GM18873 (cell line): ENCODE measurements around the gene GALNTL6.
"Not testable (repeated sequence)": the region's sequence is repeated elsewhere in the genome, so short reads cannot be mapped to it uniquely, and the experiment has no call there.

ENCODE experiments used
- ATAC-seq: cut with Tn5 transposase; IDR thresholded peaks from one replicate; pipeline ENCODE4 v1.9.1; 2021; ENCODE audit warnings: mild to moderate bottlenecking, moderate library complexity, moderate number of reproducible peaks; ENCODE audit not compliant: unreplicated experiment, low FRiP score

GALNTL6 gene

DNA sequence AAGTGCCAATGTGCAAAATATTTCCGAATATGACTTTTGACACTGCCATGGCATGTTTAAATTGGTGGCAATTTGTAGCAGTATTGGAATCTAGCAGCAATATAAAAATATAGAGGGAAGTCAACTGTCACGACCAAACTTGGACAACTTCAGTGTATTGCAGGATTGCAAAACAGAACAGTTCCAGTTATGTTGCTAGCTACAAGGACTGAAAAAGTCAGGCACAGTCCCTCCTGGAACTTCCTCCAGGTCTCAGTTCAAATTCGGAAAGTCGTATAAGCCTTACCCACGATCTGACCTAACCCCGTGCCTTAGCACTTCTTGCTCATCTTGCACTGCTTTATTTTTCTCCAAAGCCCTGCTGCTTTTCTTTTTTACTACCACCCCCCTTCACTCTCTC, 965.4 kb downstream of the GALNTL6 start:
- no peak for ATAC-seq

DNA sequence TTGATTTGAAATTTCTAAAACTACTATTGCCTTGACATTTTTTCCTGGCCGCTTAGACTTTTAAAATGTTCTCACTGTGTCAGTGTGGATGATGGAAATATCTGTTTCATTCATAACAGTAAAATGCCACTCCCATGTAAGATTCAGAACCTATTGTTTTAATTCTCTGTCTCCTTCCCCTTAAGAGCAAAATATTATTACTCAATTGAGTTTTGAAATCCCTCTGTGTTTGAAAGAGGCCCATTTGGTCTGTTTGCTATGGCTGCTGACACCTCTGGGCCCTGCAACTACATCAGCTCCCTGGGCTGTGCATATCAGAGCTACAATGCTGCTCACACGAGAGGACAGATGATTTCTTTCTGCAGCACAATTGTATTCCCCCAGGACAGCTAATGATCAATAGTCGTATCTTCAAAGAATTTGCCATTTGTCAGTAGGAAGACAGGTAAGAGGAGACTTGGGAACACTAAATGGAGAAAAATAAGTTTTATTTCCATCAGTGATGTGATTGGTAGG, 967.4 kb downstream of the GALNTL6 start:
- no peak for ATAC-seq

DNA sequence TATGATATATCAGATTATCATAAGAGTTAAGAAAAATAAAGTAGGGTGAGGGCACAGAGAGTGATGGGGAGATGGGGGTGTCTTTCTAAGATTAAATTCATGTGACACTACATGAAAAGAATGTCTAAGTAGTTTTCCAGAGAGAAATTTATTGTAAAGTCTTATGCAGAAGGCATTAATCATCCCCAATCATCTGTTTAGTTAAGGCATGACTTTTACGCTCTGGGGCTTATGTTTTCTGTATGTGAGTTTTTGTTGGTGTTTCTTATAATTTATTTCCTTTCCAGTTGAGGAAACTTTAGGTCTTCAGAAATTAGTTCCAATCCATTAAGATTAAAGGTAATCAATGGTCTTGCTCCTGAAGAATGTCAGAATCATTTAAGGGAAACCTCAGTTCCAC, 972.4 kb downstream of the GALNTL6 start:
- no peak for ATAC-seq

DNA sequence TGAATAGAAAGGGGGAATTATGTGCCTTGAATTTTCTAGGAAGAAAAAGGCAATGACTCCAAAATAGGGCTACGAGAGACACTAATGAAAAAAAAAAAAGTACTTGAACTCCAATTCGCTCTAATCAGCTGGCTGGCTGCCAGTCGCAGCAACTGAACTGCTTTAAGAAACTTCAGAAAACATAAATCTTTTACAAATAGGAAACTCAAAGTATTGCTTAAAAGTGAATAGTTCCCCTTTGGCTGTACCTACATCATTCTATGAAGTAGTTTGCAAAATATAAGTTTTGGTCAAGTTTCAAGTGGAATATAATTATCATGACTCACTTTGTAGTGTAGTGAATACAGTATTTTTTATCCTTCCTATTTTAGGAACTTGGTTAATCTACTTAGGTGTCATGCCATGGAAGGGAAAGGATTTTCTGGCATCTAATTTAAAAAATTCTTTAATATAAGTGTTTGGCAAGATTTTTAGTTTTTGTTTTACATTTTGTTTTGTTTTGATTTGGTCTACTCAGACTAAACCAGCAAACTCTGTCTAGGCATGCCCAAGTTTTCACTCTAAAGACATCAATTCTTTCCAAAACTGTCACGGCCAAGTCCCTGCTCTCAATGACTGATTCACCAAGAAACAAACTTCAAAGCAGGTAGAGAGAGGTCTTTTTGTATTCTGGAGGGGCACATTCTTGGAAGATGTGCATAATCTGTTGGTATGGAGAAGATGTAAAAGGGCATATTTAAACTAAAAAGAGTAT, 973.0 kb downstream of the GALNTL6 start:
- no peak for ATAC-seq

DNA sequence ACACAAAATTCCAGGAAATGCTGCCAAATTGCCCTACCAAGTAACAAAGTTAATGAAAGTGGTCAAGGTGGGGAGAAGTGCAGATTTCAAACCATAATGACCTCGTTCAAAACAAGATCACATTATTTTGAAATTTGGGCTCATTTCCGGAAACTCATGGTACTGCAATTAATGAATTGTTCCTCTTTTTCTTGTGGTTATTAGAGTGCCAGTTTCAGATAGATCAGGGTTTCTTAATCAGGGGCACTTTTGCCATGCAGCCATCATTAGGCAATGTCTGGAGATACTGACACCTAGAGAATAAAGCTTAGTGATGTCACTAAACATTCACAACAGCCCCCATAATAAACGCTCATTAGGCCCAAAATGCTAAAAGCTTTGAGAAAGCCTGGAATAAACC, 973.9 kb downstream of the GALNTL6 start:
- no peak for ATAC-seq

DNA sequence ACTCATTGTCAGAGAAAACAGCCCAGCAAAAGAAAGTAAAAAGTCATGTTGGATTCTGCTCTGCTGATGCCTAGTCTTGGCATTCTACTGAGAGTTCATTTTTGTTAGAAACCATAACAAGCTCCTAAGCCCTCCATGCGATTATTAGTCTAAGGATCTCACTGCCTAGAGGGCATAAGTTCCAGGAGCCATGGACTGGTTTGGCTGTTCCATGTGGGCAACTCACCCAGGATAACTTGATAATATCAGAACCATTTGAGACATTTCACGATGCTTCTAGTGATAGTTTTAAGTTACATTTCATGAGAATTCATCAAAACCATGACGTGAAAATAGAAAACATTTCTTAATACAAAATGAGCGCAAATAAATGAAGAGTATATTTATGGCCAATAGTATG, 978.6 kb downstream of the GALNTL6 start:
- no peak for ATAC-seq

DNA sequence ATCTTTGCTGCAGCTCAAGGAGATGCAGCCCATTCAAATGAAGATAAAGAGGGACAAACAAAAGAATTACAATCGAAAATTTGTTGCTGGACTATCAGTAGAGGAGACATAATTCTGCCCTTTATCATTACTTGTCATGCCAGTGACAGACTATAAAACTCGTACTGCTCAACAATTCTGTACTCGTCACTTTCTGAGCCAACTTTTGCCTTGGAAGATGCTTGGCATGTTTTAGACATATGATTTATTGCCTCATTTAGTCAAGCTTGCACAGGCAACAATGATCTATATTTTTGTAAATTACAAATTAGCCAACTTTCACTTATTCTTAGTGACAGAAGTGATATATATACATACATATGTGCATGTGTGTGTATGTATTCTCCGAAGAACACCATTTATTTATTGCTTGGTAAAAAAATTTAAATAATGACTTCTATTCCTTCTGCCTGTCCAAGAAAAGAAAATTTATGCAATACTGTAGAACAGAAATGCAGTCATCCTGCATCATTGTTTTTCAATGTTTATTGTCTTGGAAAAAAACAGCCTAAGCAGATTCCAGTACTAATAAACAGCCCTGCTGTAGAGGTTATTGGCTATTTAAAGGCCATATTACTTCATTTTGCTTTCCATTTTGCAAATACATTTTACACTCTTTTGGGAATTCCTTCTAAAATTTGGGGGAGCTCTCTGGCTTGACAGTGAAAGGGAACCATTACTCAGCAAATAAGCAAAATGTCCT, 980.5 kb downstream of the GALNTL6 start:
- no peak for ATAC-seq

DNA sequence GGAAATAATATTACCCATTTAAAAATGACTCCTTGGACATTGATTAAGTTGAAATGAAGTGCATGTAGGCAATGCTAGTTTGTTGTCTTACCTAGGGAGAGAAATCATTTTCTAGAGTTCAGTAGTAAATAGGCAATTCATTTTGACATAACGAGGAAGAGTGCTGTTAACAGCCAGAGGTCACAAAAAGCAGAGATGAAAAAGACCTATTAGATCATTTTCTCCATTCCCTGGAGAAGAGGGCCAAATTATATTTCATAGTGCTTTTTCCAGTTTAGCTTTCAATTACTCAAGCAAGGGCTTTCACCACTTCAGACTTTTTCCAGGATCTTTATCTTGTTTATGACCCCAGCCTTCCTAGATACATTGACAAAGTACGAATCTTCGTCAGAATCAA, 981.1 kb downstream of the GALNTL6 start:
- no peak for ATAC-seq

DNA sequence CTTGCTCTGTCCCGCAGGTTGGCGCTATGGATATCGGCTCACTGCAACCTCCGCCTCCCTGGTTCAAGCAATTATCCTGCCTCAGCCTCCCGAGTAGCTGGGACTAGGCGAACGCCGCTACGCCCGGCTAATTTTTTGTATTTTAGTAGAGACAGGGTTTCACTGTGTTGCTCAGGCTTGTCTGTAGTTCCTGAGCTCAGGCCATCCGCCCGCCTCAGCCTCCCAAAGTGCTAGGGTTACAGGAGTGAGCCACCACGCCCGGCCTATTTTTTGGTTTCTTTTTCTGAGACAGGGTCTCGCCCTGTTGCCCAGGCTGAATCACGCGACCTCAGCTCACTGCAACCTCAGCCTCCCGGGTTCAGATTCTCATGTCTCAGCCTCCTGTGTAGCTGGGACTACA, 984.1 kb downstream of the GALNTL6 start:
- ATAC-seq: not testable (repeated sequence)

DNA sequence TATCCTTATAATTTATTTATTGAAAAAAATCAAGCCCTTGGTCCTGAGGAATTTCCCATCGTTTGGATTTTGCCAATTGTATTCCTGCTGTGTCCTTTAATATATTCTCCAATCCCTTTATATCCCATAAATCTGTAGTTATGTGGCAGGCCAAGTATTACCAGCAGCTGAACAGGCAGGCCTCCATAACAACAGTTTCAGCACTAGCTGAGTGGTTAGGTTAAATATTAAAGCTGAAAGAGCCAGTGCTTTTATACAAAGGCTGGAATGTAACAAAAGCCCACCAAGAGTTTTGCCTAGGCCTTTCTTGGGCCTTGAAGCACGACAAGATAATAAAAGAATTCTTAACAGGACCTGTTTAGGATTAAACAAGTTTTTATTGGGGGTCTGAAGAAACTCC, 988.8 kb downstream of the GALNTL6 start:
- ATAC-seq: no peak

DNA sequence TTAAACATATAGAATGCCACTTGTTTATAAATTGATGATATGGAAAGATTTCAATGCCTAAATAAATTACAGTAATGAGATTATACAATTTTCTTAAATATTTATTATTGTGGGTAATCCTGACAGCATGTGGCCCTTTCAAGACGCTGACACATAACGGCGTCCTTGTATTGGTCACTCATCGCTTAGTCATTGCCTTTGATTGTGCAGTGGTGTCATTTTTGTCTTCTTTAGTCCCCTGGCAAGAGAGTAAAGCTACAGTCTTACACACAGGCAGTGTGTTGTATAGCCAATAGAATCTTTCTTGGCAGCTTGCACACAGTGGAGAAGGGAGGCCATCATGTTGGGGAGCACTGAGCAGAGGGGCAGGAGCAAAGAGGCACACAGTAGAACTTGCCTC, 993.6 kb downstream of the GALNTL6 start:
- ATAC-seq: no peak

DNA sequence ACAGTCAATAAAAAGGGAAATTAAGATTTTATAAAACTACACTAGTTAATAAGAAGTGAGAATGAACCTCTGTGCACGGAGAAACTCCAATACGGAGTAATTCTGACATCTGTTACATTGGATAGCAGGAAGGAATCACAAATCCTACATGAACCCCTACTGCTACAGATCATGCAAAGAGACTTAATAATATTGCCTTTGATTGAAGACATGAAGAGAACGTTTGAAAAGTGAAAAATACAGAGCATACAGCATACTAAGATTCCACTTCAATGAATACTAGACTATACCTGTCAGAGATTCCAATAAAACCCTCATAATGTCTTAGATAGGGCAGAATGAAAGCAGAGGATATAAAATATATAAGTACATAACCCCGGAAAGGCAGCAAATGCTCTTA, 995.0 kb downstream of the GALNTL6 start:
- no peak for ATAC-seq

DNA sequence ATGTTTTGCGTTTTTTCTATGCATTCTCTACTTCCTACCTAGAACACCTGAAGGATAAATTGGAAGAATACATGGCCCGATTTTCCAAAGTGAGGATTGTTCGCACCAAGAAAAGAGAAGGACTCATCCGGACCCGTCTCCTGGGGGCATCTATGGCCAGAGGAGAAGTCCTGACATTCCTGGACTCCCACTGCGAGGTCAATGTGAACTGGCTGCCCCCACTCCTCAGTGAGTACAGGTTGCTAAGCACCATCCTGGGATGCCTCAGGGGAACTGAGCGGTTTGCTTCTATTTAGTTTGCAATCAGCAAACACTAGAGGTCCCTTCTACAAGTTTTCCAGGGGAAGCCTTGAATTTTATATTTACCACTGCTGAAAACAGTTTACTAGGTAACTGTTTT, 996.1 kb downstream of the GALNTL6 start:
- ATAC-seq: no peak

DNA sequence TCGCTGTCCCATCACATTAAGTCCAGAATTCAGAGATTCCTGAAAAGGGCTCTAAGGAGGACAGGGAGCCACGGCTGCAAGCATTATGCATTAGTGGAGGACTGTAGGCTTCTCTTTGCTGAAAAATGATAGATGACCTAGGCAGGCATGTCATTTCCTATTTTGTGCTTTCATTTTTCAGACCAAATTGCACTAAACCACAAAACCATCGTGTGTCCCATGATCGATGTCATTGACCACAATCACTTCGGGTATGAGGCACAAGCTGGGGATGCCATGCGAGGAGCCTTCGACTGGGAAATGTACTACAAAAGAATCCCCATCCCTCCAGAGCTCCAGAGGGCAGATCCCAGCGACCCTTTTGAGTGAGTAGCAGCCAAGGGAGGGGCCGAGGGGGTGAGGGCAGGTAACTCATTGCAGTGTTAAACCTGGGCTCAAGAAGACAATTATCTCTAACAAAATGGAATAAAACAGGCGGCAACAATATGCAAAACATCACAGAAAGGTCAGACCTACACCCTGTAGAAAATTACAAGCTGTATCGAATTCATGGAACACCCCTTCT, 1000.2 kb downstream of the GALNTL6 start:
- peak; percentile 94 for ATAC-seq

DNA sequence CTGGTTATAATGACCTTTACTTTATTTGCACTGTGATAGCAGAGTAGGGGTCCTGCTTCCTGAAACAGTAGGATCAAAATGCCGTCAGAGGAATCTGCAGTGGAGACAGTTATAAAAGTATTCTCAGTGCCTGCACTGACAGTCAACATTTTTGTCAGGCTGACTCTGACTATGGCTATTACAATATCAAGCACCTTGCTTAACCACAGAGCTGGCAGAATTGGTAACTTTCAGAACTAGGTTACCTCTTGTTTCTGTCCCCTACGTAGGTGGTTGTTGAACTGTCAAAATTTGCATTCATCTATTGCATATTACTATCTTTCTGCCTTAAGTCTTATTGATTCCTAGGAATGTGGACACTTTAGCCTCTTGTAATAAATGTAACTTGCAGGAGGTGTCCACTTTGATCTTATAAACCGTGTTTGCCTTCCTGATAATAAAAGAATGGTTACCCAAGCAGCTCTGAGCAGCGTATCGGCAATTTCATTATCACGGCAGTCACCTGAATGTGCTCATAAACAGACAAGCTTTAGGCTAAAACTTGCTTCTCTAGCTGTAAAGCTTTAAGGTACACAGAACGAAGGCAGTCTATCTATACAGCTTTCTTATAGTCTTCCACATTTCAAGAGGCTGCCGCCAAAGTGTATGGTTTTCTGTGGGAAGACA, 1002.4 kb downstream of the GALNTL6 start:
- ATAC-seq: no peak

DNA sequence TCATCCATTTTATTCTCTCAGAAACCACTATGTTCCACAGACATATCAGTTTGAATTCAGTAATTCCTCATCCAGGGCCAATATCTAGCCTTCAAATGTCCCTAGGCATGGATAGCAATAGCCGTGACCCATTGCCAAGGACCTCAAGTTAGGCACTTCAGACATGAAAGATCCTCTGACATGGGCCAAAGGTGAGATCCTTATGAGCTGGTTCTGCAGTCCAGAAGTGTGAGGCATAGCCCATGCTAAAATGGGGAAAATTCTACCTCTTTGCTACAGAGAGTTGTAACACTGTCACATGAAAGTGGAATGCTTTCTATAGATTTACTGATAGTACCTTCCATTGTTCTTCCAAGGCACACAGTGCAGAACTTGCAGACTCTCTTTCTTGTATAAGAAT, 1005.7 kb downstream of the GALNTL6 start:
- ATAC-seq: no peak

DNA sequence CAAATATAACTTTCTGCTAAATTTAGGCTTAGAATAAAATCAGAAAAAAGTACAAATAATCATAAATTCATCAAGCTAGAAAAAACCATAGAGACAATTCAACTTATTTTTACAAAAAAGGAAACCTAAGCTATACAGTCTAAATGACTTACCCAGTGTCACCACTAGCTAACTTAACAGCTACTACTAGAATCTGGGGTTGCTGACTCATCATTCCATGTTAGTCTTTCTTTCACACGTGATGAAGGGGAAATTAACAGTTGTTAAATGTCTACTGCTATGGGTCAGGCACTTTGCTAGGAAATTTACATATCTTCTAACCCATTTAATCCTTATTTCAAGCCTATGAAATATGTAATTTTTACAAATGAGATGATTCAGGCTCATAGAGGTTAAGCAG, 1006.1 kb downstream of the GALNTL6 start:
- no peak for ATAC-seq

DNA sequence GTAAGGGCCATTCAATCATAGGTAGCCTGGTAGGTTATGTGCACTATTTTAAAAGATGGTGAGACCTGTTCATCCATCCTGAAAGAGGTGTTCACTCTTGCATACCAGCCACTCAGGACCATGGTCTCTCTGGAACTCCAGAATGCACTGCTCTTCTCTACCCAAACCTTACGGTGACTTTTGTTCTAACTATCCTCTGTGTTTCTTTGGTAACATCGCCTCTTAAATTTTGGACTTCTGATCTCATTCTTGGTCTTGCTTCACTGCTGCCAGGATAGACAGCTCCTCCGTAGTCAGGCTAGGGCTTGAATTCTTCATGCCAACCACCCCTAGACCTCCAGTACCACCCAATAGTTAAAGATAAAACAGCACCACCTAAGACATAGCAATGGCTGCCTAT, 1009.1 kb downstream of the GALNTL6 start:
- ATAC-seq: no peak

DNA sequence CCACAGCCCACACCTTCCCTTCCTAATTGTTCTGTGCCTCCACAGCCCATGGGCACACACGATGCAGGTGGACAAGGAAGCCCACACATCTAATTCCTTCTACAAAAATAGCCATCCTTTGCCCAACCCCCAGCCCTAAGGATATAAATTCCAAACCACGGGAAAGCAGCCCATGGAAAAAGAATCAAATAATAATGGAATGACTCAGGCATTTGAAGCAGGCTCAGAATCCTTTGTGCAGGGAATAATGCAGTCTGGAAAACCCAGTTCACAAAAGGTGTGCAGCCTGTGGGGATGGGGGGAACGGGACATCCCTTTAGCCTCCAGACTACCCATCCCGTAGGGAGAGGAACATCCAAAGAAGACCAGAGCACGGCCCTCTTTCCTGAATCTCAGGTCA, 1013.1 kb downstream of the GALNTL6 start:
- ATAC-seq: no peak

DNA sequence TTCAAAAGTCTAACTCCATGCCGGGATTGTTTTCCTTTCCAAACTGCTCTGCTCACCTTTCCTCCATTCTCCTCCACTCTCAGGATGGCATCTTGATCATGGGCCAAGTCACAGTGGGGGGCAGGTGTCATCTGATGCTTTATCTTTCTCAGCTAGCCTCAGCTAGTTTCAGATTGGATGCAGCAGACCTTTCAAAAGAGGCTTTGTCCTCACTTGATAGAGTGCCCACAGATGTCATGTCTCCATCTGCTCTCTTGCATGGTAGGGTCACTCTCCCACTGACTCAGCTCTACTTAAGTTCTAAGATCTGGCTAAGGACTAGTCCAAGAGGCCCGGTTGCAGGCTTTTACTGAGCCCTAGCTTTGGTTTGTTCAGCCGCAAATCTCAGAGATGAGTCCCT, 1013.7 kb downstream of the GALNTL6 start:
- ATAC-seq: no peak

DNA sequence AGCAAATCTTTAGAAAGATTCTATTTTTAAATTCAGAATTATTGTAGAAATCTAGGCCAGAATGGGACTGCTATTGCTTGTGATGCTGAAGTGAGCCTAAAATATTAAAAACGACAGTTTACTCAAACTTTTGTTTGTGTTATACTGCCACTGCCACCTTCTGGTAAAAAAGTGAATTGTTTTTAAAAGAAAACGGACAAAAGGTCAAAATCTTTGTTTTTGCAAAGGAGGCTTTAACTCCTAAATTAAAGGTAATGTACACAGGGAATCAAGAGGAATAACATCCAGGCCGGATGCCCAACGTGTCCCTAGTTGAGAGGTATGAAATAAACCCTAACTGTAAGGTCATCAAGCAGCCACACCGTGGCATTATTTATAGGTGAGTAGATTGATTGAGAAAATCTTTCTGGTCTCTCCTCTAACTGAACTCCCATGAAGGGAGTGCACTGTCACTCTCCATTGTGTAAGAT, 1017.1 kb downstream of the GALNTL6 start:
- ATAC-seq: no peak
